M059J (cell line): ENCODE data around the gene PBX3. TPM values are rescaled to one million over a fixed set of nuclear protein-coding genes. Genes with fewer than 3 reads are reported as not detected.
A peak's percentile ranks its signal among the peaks of the same experiment; 100 is the strongest.

ENCODE experiments used
- DNase-seq: peaks from one replicate; pipeline ENCODE4 v3.0.0-alpha.2; 2012; ENCODE audit warnings: low read depth
- total RNA-seq: library from RNA; depleted of rRNA; stranded (reverse); fragments of >200 nt; shearing (Covaris generic); gene quantifications from 2 replicates; pipeline ENCODE4 v1.2.3, GENCODE V29; 2014

PBX3 gene
- total RNA-seq, 1 experiment from 2014 or later: 71.5 TPM

- no peak for DNase-seq
Measured at GRCh38 chr9:125946397-125946796, 199.2 kb downstream of the PBX3 start.

GRCh38 chr9:125948887-125949596 lies 201.9 kb downstream of the PBX3 start:
- DNase-seq: peak; percentile 39

GRCh38 chr9:125949703-125950460 lies 202.7 kb downstream of the PBX3 start:
- DNase-seq: no peak

GRCh38 chr9:125950880-125951471 lies 203.8 kb downstream of the PBX3 start:
- no peak for DNase-seq

GRCh38 chr9:125953314-125954019 lies 206.3 kb downstream of the PBX3 start:
- no peak for DNase-seq

- no peak for DNase-seq
Measured at GRCh38 chr9:125956102-125956501, 208.9 kb downstream of the PBX3 start.

- DNase-seq: no peak
Measured at GRCh38 chr9:125959315-125959714, 212.1 kb downstream of the PBX3 start.

GRCh38 chr9:125959951-125960619 lies 212.9 kb downstream of the PBX3 start:
- DNase-seq: no peak

- DNase-seq: no peak
Measured at GRCh38 chr9:125960626-125961025, 213.5 kb downstream of the PBX3 start.

- DNase-seq: no peak
Measured at GRCh38 chr9:125961072-125961471, 213.9 kb downstream of the PBX3 start.

- no peak for DNase-seq
Measured at GRCh38 chr9:125963932-125964331, 216.8 kb downstream of the PBX3 start.

- DNase-seq: no peak
Measured at GRCh38 chr9:125964702-125965225, 217.6 kb downstream of the PBX3 start.

GRCh38 chr9:125965477-125965876 lies 218.3 kb downstream of the PBX3 start:
- DNase-seq: no peak

GRCh38 chr9:125966466-125966865 lies 219.3 kb downstream of the PBX3 start:
- no peak for DNase-seq

GRCh38 chr9:125966959-125967711 lies 220.0 kb downstream of the PBX3 start:
- no peak for DNase-seq

GRCh38 chr9:125968714-125969374 lies 221.7 kb downstream of the PBX3 start:
- DNase-seq: no peak

GRCh38 chr9:125969462-125969861 lies 222.3 kb downstream of the PBX3 start:
- DNase-seq: no peak

- DNase-seq: no peak
Measured at GRCh38 chr9:125969868-125970267, 222.7 kb downstream of the PBX3 start.

- DNase-seq: no peak
Measured at GRCh38 chr9:125970340-125970739, 223.2 kb downstream of the PBX3 start.

GRCh38 chr9:125971050-125971449 lies 223.9 kb downstream of the PBX3 start:
- no peak for DNase-seq
